HepG2 (cell line): ENCODE data around the gene ARL2.
A peak's percentile ranks its signal among the peaks of the same experiment; 100 is the strongest.

Experiments
- ESRRA ChIP-seq: sonication (generic); formaldehyde crosslinking; IDR thresholded peaks from 2 replicates; pipeline ENCODE4 v1.5.1; 2020; ENCODE audit warnings: mild to moderate bottlenecking, low read depth, missing genetic modification reagents
- EZH2 ChIP-seq: conservative IDR thresholded peaks from 2 replicates; pipeline ENCODE4 v1.6.1; 2012; ENCODE audit warnings: mild to moderate bottlenecking, low read depth, low read length, moderate library complexity
- GPBP1L1 ChIP-seq: sonication (generic); formaldehyde crosslinking; IDR thresholded peaks from 2 replicates; pipeline ENCODE4 v1.5.0; 2020; ENCODE audit warnings: mild to moderate bottlenecking, missing genetic modification reagents
- KAT2B ChIP-seq: fragments of 150-350 bp; IDR thresholded peaks from 2 replicates; pipeline ENCODE4 v1.6.1; 2014; ENCODE audit warnings: low read depth, low read length, borderline replicate concordance
- MYC ChIP-seq: sonication (generic); formaldehyde crosslinking; IDR thresholded peaks from 2 replicates; pipeline ENCODE4 v1.9.0; 2021; ENCODE audit warnings: missing genetic modification reagents, borderline replicate concordance
- POLR2A ChIP-seq, 2 experiments: IDR thresholded peaks; 2 replicates each; pipeline ENCODE4 v1.6.1; 2011; ENCODE audit warnings: low read depth in 2 of 2, low read length in 2 of 2, mild to moderate bottlenecking in 1 of 2, moderate library complexity in 1 of 2; ENCODE audit not compliant: insufficient read depth in 1 of 2
- ZNF589 ChIP-seq: sonication (generic); formaldehyde crosslinking; conservative IDR thresholded peaks from 2 replicates; pipeline ENCODE4 v1.8.0; 2022; ENCODE audit warnings: mild to moderate bottlenecking, moderate library complexity, missing genetic modification reagents
- ZNF7 ChIP-seq: IDR thresholded peaks from 2 replicates; pipeline ENCODE4 v1.6.1; 2016; ENCODE audit warnings: missing biosample characterization, missing genetic modification reagents
- ZNF780A ChIP-seq: sonication (generic); formaldehyde crosslinking; IDR thresholded peaks from 2 replicates; pipeline ENCODE4 v1.8.0; 2022; ENCODE audit warnings: mild to moderate bottlenecking, missing genetic modification reagents, moderate library complexity
- TF ChIP-seq, protein P1 (sequence below): sonication (generic); formaldehyde crosslinking; IDR thresholded peaks from 2 replicates; pipeline ENCODE4 v1.5.0; 2020; ENCODE audit warnings: missing genetic modification reagents
- TF ChIP-seq, protein P2 (sequence below): sonication (generic); formaldehyde crosslinking; IDR thresholded peaks from one replicate; pipeline ENCODE4 v1.5.1; 2020; ENCODE audit warnings: mild to moderate bottlenecking, missing genetic modification reagents; ENCODE audit errors: not compliant biosample characterization
- TF ChIP-seq, protein P3 (sequence below): sonication (generic); formaldehyde crosslinking; IDR thresholded peaks from 2 replicates; pipeline ENCODE4 v1.5.0; 2020; ENCODE audit warnings: mild to moderate bottlenecking, missing genetic modification reagents, moderate library complexity

GRCh38 chr11:65043881-65044501, 30.0 kb downstream of the ARL2 start:
- TF ChIP-seq, protein P1, sequence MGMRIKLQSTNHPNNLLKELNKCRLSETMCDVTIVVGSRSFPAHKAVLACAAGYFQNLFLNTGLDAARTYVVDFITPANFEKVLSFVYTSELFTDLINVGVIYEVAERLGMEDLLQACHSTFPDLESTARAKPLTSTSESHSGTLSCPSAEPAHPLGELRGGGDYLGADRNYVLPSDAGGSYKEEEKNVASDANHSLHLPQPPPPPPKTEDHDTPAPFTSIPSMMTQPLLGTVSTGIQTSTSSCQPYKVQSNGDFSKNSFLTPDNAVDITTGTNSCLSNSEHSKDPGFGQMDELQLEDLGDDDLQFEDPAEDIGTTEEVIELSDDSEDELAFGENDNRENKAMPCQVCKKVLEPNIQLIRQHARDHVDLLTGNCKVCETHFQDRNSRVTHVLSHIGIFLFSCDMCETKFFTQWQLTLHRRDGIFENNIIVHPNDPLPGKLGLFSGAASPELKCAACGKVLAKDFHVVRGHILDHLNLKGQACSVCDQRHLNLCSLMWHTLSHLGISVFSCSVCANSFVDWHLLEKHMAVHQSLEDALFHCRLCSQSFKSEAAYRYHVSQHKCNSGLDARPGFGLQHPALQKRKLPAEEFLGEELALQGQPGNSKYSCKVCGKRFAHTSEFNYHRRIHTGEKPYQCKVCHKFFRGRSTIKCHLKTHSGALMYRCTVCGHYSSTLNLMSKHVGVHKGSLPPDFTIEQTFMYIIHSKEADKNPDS (CRISPR knock-in tag): no peak
- TF ChIP-seq ZNF589: no peak
- TF ChIP-seq KAT2B: no peak
- TF ChIP-seq, protein P2, sequence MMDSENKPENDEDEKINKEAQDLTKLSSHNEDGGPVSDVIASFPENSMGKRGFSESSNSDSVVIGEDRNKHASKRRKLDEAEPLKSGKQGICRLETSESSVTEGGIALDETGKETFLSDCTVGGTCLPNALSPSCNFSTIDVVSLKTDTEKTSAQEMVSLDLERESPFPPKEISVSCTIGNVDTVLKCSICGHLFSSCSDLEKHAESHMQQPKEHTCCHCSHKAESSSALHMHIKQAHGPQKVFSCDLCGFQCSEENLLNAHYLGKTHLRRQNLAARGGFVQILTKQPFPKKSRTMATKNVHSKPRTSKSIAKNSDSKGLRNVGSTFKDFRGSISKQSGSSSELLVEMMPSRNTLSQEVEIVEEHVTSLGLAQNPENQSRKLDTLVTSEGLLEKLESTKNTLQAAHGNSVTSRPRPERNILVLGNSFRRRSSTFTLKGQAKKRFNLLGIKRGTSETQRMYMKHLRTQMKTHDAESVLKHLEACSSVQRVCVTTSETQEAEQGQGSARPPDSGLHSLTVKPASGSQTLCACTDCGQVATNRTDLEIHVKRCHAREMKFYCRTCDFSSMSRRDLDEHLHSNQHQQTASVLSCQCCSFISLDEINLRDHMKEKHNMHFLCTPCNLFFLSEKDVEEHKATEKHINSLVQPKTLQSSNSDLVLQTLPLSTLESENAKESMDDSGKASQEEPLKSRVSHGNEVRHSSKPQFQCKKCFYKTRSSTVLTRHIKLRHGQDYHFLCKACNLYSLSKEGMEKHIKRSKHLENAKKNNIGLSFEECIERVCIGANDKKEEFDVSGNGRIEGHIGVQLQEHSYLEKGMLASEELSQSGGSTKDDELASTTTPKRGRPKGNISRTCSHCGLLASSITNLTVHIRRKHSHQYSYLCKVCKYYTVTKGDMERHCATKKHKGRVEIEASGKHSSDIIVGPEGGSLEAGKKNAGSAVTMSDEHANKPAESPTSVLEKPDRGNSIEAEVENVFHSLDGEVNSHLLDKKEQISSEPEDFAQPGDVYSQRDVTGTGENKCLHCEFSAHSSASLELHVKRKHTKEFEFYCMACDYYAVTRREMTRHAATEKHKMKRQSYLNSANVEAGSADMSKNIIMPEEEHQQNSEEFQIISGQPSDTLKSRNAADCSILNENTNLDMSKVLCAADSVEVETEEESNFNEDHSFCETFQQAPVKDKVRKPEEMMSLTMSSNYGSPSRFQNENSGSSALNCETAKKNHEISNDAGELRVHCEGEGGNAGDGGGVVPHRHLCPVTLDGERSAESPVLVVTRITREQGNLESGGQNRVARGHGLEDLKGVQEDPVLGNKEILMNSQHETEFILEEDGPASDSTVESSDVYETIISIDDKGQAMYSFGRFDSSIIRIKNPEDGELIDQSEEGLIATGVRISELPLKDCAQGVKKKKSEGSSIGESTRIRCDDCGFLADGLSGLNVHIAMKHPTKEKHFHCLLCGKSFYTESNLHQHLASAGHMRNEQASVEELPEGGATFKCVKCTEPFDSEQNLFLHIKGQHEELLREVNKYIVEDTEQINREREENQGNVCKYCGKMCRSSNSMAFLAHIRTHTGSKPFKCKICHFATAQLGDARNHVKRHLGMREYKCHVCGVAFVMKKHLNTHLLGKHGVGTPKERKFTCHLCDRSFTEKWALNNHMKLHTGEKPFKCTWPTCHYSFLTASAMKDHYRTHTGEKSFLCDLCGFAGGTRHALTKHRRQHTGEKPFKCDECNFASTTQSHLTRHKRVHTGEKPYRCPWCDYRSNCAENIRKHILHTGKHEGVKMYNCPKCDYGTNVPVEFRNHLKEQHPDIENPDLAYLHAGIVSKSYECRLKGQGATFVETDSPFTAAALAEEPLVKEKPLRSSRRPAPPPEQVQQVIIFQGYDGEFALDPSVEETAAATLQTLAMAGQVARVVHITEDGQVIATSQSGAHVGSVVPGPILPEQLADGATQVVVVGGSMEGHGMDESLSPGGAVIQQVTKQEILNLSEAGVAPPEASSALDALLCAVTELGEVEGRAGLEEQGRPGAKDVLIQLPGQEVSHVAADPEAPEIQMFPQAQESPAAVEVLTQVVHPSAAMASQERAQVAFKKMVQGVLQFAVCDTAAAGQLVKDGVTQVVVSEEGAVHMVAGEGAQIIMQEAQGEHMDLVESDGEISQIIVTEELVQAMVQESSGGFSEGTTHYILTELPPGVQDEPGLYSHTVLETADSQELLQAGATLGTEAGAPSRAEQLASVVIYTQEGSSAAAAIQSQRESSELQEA (CRISPR knock-in tag): no peak
- TF ChIP-seq ESRRA (CRISPR knock-in tag): no peak
- peak in 1 of 2 experiments; percentile 23; a peak in 1 of 4 replicates for TF ChIP-seq POLR2A (IDR thresholded peaks at IDR 0.05; ENCODE audit: insufficient read depth in 1 of 2, low read depth in 2 of 2, low read length in 2 of 2)
- no peak for TF ChIP-seq ZNF780A (CRISPR knock-in tag)
- TF ChIP-seq ZNF7 (CRISPR knock-in tag): no peak
- no peak for TF ChIP-seq GPBP1L1
- TF ChIP-seq EZH2: no peak
- TF ChIP-seq, protein P3, sequence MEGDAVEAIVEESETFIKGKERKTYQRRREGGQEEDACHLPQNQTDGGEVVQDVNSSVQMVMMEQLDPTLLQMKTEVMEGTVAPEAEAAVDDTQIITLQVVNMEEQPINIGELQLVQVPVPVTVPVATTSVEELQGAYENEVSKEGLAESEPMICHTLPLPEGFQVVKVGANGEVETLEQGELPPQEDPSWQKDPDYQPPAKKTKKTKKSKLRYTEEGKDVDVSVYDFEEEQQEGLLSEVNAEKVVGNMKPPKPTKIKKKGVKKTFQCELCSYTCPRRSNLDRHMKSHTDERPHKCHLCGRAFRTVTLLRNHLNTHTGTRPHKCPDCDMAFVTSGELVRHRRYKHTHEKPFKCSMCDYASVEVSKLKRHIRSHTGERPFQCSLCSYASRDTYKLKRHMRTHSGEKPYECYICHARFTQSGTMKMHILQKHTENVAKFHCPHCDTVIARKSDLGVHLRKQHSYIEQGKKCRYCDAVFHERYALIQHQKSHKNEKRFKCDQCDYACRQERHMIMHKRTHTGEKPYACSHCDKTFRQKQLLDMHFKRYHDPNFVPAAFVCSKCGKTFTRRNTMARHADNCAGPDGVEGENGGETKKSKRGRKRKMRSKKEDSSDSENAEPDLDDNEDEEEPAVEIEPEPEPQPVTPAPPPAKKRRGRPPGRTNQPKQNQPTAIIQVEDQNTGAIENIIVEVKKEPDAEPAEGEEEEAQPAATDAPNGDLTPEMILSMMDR (CRISPR knock-in tag): no peak
- no peak for TF ChIP-seq MYC
